ENCODE results near the gene AHCYL1.

The AHCYL1 gene

DNA sequence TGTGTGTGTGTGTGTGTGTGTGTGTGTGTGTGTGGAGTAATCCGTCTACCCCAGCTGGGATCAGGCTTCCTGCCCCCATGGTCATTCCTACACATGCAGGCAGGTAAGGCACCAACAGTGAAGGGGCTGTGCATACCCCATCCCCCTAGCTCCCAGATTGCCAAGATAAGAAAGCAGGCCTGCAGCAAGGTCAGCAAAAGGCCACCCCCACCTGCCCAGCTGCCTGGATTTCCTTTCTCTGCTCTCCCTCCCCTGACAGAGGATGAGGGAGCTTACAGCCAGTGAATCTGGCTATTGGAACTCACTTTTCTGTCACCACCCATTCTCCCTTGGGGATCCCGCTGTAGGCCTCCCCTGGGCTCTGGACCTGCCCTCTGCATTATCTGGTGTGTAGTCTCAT lies 78.0 kb downstream of the AHCYL1 start:
- no peak for DNase-seq (ENCODE audit: low spot score)

DNA sequence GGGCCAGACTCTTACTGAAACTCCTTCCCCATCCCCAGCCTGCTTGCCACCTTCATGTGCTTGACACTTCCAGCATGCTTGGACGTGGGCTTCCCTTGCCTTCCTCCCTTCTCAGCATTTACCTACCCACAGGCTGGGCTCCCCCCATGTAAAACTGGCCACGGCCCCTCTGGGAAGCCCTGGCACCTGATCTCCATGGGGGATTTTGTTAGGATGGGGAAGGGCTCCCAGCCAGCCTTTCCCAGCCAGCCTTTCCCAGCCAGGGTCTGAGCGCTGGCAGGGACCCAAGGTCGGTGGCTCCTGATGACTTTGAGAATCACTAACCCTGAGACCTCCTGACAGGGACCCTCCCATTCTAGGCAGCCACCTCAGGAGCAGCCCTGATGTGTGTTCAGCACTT lies 79.2 kb downstream of the AHCYL1 start:
- DNase-seq (ENCODE audit: low spot score): no peak

DNA sequence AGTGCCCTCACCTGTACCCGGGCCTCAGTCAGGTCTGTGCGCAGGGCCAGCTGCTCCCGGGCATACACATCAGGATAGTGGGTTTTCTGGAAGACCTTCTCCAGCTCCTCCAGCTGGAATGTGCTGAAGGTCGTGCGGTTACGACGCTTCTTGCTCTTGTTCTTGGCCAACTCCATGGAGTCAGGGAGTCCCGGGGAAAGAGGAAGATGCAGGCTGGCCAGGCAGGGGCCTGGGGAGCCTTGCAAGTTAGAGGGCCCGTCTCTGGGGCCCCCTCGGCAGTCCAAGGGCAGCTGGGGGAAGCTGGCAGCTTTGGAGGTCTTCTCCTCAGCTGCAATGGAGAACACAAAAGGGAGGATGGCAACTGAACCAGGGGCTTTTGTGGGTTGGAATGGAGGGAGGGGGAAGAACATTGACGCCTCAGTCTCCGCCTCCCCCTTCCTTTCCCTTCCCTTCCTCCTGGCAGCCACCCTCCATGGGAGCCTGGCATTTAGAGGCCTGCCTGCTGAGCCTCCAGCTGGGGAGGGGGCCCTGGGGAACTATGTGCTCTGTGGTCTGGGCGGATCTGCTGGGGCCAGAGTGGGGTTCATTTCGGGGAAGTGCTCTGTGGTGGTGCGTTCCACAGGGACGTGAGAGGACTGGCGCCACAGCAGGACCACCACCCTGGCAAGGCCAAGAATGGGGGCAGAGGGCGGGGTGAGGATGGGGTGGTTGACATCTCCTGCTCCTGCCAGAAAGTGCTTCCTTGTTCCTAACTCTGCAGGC lies 80.2 kb downstream of the AHCYL1 start:
- no peak for DNase-seq (ENCODE audit: low spot score)

DNA sequence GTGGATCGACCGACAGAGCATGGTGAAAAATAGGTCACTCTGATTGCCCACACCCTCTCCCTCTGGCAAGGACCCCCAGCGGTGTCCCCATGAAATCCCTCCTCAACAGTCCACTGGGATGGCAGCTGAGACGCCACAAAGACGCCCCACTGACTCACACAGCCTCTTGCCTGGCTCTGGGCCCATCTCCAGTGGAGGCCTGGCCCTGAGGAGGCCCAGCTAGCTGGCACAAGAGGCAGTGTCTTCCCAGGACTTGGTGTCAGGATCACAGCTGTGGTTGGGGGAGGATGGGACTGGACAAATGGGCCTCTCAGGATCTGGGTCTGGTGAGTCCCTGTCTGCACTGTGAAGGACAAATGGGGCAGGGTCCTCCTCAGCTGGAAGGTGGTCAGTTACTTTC lies 81.3 kb downstream of the AHCYL1 start:
- DNase-seq (ENCODE audit: low spot score): no peak

DNA sequence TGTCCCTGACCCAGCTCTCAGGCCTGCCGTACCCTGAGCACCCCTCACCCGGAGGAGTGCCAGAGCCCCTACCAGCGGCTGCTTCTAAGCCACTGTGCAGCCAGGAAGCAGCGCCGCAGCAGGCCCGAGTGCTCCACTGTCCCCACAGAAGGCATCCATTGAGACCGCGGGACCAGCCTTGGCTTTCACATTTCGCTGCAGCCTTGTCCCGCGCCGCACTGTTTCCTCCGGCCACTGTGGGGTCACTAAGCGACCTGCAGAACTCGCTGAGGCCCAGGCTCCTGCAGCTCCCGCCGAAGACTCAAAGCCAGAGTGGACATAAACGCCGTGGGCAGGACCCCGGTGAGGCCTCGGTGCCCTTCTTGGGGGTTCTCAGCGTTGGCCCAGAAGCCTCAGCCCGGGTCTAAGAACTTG lies 82.9 kb downstream of the AHCYL1 start:
- DNase-seq (ENCODE audit: low spot score): no peak

DNA sequence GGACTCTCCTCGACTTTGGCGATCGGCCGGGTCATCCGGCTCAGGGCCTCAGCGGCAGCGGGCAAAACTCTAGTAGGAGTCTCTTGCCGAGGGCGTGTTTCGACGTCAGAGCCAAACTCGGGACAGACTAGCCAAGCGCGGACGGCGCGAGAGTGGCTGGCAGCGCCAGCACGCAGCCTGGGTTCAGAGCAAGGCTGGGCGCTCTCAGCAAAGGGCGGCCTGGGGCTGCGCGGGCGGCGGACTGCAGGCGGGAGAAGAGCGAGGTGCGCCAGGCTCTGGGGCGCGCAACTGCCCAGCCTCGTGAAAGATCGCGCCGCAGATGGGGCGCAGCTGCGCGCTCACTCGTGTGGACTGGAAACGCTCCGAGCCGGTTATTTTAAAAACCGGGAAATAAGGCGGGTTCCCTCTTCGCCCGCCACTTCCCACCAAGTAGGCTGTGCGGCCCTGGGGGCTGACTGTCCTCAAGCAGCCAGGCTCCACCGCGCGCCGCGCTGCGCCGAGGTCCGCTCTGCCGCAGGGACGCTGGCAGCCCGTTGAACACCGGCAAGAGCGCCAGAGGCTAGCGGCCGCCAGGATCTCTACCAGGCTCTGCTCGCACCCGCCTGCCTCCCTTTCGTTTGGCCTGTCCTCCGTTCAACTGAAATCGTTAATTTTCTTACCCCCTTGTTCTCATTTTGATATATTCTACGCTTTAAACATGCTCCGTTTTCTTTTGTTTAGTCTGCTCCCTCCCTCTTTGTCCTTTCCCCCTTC lies 83.5 kb downstream of the AHCYL1 start:
- no peak for DNase-seq (ENCODE audit: low spot score)

DNA sequence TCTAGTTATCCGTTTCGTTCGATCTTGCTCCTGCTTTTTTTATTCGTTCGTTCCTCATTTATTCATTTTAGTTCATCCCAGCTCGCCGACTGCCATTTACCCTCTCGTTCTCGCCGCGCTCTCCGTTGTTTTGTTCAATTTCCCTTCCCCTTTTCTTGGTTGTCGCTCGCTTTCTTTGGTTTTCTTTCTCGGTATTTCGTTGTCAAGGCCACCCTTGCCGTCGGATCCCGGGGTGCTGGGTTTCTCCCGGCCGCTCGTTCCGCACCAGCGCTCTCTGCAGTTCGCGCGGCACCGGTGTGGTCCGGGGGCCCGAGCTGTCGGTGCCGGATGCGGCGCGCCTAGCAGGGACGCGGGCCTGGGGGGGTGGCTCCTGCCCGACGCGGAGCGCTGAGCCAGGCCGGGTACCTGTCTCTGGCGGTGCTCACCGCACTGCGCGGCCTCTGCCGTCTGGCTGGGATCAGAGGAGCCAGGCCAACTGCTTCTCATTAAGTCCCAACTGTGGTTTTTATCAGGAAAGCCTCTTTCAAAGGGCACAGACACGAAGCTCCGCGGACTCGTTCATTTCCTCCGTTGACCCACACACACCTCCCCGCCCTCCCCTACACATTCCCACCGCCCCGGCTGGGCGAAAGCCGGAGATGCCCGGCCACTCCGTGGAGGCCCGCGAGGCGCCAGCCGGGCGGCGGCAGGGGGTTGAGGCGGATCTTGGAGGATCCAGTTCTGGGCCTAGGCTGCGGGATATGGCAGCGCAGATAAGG lies 84.3 kb downstream of the AHCYL1 start:
- no peak for DNase-seq (ENCODE audit: low spot score)

DNA sequence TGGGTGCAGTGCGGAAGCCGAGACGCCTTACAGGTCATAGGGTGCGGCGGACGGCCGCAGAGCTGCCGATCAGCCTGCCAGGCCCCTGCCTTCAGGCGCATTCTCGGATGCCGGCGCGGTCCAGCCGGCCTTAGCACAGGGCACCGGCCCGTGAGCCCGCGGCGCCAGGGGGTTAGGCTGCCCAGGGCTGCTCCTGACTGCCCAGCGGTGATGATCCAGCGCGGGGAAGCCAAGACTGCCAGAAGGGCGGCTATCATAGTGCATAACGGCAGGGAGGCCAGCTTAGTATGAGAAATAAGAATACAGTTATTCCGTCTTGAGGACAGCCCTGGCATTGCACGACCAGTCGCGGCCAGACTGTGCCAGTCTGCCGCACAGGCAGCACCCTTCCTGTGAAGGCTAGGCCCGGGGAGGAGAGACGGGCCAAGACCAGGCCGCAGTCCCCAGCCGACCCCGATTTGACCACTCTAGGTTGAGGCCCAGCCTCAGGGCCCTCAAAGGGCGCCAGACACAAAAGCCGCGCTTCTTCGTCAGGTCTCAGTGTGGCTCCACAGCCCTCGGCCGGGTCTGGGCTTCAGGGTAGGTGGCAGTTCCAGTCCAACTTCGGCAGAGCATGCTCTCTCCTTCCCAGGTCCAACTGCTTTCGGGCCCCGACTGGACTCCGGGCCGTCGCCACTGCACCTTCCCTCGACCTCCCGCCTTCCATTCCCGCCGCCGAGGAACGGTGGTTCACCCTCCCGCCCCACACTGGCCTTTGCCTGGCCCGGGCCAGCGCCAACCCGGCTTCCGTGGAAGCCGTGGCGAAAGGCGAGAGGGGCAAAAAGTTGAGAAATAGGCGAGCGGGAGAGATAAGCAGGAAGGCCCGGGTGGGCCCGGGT lies 85.1 kb downstream of the AHCYL1 start:
- DNase-seq (ENCODE audit: low spot score): no peak

DNA sequence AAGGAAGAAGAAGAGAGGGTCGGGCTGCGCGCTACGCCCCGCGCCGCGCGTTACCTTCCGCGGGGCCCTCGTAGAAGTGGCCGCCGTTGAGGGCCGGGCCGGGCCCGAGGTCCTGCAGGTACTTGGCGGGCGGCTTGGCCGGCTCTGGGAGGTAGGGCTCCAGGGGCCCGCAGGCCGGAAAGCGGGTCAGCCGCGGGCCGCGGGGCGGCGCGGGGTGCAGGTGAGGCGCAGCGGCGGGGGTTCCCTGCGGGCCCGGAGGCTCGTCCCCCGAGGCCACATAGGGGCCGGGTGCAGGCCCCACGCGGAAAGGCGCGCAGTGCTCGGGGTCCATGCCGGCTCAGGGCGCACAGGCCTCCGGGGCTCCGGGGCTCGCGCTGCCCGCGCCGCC lies 85.7 kb downstream of the AHCYL1 start:
- no peak for DNase-seq (ENCODE audit: low spot score)

DNA sequence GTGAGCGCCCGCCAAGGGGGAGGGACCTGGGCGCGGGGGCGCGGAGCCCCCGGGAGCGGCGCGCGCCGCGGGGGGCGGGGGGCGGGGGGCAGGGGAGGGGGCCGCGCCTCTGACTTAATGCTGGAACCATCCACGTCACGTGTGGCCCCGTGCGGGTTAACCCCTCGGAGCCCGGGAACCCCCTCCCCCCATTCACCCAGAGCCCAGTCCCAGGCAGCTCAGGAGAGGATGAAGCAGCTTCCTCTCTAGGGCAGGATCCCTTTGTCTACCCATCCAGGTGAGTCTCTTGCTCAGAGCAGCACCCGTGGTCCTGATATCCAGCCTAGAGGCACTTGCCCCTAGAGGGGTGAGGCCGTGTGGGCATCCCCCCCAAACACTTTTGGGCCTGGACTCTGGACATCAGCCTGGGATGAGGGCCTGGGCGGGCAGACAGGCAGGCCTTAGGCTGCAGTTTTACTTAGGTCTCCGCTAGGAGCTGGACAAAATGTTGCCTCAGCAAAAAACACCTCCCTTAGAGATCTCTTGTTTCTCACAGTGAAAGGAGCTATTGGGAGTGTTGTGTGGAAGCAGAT lies 86.2 kb downstream of the AHCYL1 start, which contains the start of gene ALX3:
ALX3 (minus strand) TSS at position 2 of the 572 bp plus-strand sequence. CDS start 60 bp downstream, outside the sequence.
- DNase-seq (ENCODE audit: low spot score): no peak

Data from AG08396 (cell line).